ENCODE results near the gene TULP3. TPM values are rescaled to one million over a fixed set of nuclear protein-coding genes. Genes with fewer than 3 reads are reported as not detected.

The TULP3 gene
- polyA plus RNA-seq, 1 experiment = 48.7 TPM

DNA sequence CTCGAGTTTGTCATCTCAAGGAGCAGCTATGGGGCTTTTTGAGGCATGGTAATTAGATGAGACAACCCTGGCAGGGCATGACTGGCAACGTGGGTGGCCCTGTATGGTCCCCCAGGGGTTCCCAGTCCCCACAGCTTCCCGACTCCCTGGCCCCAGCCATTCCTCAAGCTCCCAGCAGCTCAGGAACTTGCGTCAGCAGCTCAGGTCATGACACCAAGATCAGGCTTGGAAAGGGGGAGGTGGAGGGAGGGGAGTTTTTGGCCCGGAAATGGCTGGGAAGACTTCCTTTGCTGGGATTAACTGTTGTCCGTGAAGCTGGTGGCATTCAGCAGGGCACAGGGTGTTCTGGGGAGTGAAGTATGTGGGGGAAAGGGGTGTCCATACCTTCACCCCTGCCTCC lies 45.4 kb upstream of the TULP3 start:
- TF ChIP-seq CTCF (IDR thresholded peaks at IDR 0.05; ENCODE audit: low read depth, low read length) = no peak
- DNase-seq (ENCODE audit: low read depth, low spot score) = no peak
- no peaks in the 10 kb centered on the region for H3K27me3 ChIP-seq (ENCODE audit: control insufficient read depth, insufficient read depth, low read length)
- no peaks in the 10 kb centered on the region for H3K9me3 ChIP-seq (ENCODE audit: control insufficient read depth, insufficient read depth, low read length)
- H3K27ac ChIP-seq (ENCODE audit: low read depth, low read length) = peak overlapping the region; percentile 47
- H3K4me3 ChIP-seq (ENCODE audit: low read depth, low read length) = no peak overlapping the region
- ChIA-PET POLR2A (interaction anchor here (0.6 to 1.2 kb wide), 3 partner anchors 12 to 446 kb away, joined by 4 read pairs; partner anchors contain the start of genes FOXM1 and RHNO1), CTCF (interaction anchor here (1.0 to 3.1 kb wide), 6 partner anchors 9 to 196 kb away, joined by 3 to 22 read pairs (median 6); partner anchors contain the start of genes ITFG2 and NRIP2)

GRCh38 chr12:2851931-2852330 lies 38.8 kb upstream of the TULP3 start:
- Histone ChIP-seq H3K9me3 (ENCODE audit: control insufficient read depth, insufficient read depth, low read length) (no peaks in the 10 kb centered on the region), H3K4me3 (ENCODE audit: low read depth, low read length) (no peak overlapping the region), H3K27me3 (ENCODE audit: control insufficient read depth, insufficient read depth, low read length) (no peaks in the 10 kb centered on the region), H3K27ac (ENCODE audit: low read depth, low read length) (no peak overlapping the region)
- no peak for DNase-seq (ENCODE audit: low read depth, low spot score)
- ChIA-PET CTCF (interaction anchor here (0.8 to 1.6 kb wide), 3 partner anchors 9 to 183 kb away, joined by 3 to 8 read pairs (median 3); no protein-coding TSS in a partner anchor), POLR2A (no interaction called here)
- TF ChIP-seq CTCF (IDR thresholded peaks at IDR 0.05; ENCODE audit: low read depth, low read length) = no peak

DNA sequence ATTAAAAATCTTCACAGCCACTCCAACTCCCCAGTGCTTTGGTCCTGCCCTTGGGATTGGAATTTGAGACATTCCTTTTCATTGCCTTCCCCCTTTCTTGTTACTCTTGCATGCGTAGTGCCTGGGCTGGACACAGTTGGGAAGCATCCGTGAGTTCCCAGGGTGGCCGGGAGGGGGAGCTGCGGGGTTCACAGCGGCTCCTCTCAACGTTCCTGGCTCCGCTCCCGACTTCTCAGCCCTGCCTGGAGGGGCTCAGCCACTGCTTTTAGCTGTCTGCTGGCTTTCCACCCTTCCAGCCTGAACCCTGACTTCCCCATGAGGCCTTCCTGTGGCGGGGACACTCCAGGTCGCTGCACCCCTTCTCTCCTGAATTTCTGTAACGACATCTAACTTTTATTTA lies 37.1 kb upstream of the TULP3 start:
- no peak overlapping the region for H3K4me3 ChIP-seq (ENCODE audit: low read depth, low read length)
- no peak overlapping the region for H3K27ac ChIP-seq (ENCODE audit: low read depth, low read length)
- no peaks in the 10 kb centered on the region for H3K27me3 ChIP-seq (ENCODE audit: control insufficient read depth, insufficient read depth, low read length)
- peak; percentile 56 for DNase-seq (ENCODE audit: low read depth, low spot score)
- ChIA-PET CTCF (interaction anchor here (0.6 to 2.7 kb wide), 26 partner anchors 9 to 844 kb away, joined by 3 to 31 read pairs (median 4); partner anchors contain the start of genes FOXM1, ITFG2, NRIP2 and RHNO1), POLR2A (interaction anchor here (0.5 kb wide), 1 partner anchor 40 kb away, joined by 5 read pairs; no protein-coding TSS in a partner anchor)
- no peaks in the 10 kb centered on the region for H3K9me3 ChIP-seq (ENCODE audit: control insufficient read depth, insufficient read depth, low read length)
- TF ChIP-seq CTCF (IDR thresholded peaks at IDR 0.05; ENCODE audit: low read depth, low read length) = peak; percentile 93

- no peak overlapping the region for H3K4me3 ChIP-seq (ENCODE audit: low read depth, low read length)
- no peaks in the 10 kb centered on the region for H3K27me3 ChIP-seq (ENCODE audit: control insufficient read depth, insufficient read depth, low read length)
- ChIA-PET POLR2A (interaction anchor here (0.6 kb wide), 1 partner anchor 10 kb away, joined by 3 read pairs; no protein-coding TSS in a partner anchor), CTCF (interaction anchor here (0.8 to 2.7 kb wide), 13 partner anchors 10 to 219 kb away, joined by 3 to 31 read pairs (median 7); partner anchors contain the start of genes FOXM1, NRIP2 and RHNO1)
- H3K27ac ChIP-seq (ENCODE audit: low read depth, low read length) = no peak overlapping the region
- DNase-seq (ENCODE audit: low read depth, low spot score) = no peak
- no peaks in the 10 kb centered on the region for H3K9me3 ChIP-seq (ENCODE audit: control insufficient read depth, insufficient read depth, low read length)
- no peak for TF ChIP-seq CTCF (IDR thresholded peaks at IDR 0.05; ENCODE audit: low read depth, low read length)
Measured at GRCh38 chr12:2854669-2855453, 35.8 kb upstream of the TULP3 start.

DNA sequence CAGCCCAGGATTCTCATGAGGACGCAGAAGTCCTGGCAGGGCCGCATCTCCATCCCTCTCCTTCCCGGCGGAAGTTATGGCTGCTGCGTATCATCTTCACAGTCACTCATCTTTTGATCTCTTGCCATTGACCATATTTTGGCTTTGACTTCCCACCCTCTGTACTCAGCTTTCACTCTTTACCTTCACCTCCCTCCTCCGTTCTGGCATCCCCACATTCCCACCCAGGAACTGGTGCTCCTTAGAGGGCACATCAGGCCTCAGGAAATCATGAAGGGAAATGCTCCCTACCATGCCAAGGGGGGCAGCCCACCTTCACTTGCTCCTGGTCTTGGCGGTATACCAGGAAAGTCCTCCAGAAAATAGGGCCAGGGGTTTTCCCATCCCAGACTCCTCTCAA lies 35.1 kb upstream of the TULP3 start:
- CTCF ChIA-PET = interaction anchor here (0.9 kb wide), 1 partner anchor 17 kb away, joined by 3 read pairs; no protein-coding TSS in a partner anchor
- H3K27me3 ChIP-seq (ENCODE audit: control insufficient read depth, insufficient read depth, low read length) = no peaks in the 10 kb centered on the region

More for the DNA sequence above, 35.1 kb upstream of the TULP3 start:
- no peak overlapping the region for H3K4me3 ChIP-seq (ENCODE audit: low read depth, low read length)
- POLR2A ChIA-PET = no interaction called here
- TF ChIP-seq CTCF (IDR thresholded peaks at IDR 0.05; ENCODE audit: low read depth, low read length) = no peak
- H3K9me3 ChIP-seq (ENCODE audit: control insufficient read depth, insufficient read depth, low read length) = no peaks in the 10 kb centered on the region
- H3K27ac ChIP-seq (ENCODE audit: low read depth, low read length) = no peak overlapping the region
- no peak for DNase-seq (ENCODE audit: low read depth, low spot score)

Data from AG04450 (cell line).